PC-9 (cell line): ENCODE data around the gene FOXD2. TPM values are rescaled to one million over a fixed set of nuclear protein-coding genes. Genes with fewer than 3 reads are reported as not detected.

Experiments
- BruUV-seq: library from RNA; stranded (reverse); fragments of 400-500 nt; replicated peaks from 2 replicates; lab custom pipeline; 2021; lab: Mats Ljungman, UMichigan
- CTCF ChIA-PET: fragments of 300-600 bp; sonication (Branson Sonifier 250); formaldehyde crosslinking; loops from one replicate; lab custom pipeline; 2022; ENCODE audit warnings: antibody characterized with exemption; lab: Charles Lee
- POLR2A ChIA-PET: fragments of 300-600 bp; sonication (Branson Sonifier 250); formaldehyde crosslinking; loops from one replicate; lab custom pipeline; 2022; ENCODE audit warnings: antibody characterized with exemption; ENCODE audit not compliant: unreplicated experiment; lab: Charles Lee
- DNase-seq, 2 experiments: peaks; one replicate each; pipeline versions ENCODE4 v3.0.0 to v3.0.0-alpha.2; 2015 to 2022; ENCODE audit warnings: mixed read lengths in 1 of 2
- H2AFZ ChIP-seq: fragments of 200-600 bp; sonication (generic); 2 replicates; pipeline ENCODE4 v1.8.1; 2017; ENCODE audit warnings: antibody characterized with exemption
- H3F3A ChIP-seq: fragments of 200-600 bp; sonication (generic); 2 replicates; pipeline ENCODE4 v1.8.1; 2017; ENCODE audit warnings: antibody characterized with exemption, mild to moderate bottlenecking, low read depth; ENCODE audit not compliant: insufficient read depth
- H3K27ac ChIP-seq: fragments of 200-600 bp; sonication (generic); 2 replicates; pipeline ENCODE4 v1.6.1; 2016; ENCODE audit warnings: mixed run types
- H3K27me3 ChIP-seq: fragments of 200-600 bp; sonication (generic); 2 replicates; pipeline ENCODE4 v1.6.1; 2016; ENCODE audit warnings: low read depth, mixed run types; ENCODE audit not compliant: insufficient read depth
- H3K36me3 ChIP-seq: fragments of 200-600 bp; sonication (generic); 2 replicates; pipeline ENCODE4 v1.6.1; 2016; ENCODE audit warnings: low read depth, mixed run types
- H3K4me1 ChIP-seq: fragments of 200-600 bp; sonication (generic); replicated peaks from 2 replicates; pipeline ENCODE4 v1.6.1; 2016; ENCODE audit warnings: mixed run types; ENCODE audit not compliant: insufficient read depth
- H3K4me2 ChIP-seq: fragments of 200-600 bp; sonication (generic); 2 replicates; pipeline ENCODE4 v1.6.1; 2017; ENCODE audit warnings: mixed run types
- H3K4me3 ChIP-seq: fragments of 200-600 bp; sonication (generic); 2 replicates; pipeline ENCODE4 v1.6.1; 2016; ENCODE audit warnings: mixed run types
- H3K79me2 ChIP-seq: fragments of 200-600 bp; sonication (generic); 2 replicates; pipeline ENCODE4 v1.6.1; 2017; ENCODE audit warnings: low read depth, mixed run types
- H3K9me2 ChIP-seq: fragments of 200-600 bp; sonication (generic); 2 replicates; pipeline ENCODE4 v1.8.1; 2017; ENCODE audit warnings: mild to moderate bottlenecking; ENCODE audit not compliant: insufficient read depth
- H3K9me3 ChIP-seq: fragments of 200-600 bp; sonication (generic); 2 replicates; pipeline ENCODE4 v1.8.1; 2016; ENCODE audit warnings: low read depth; ENCODE audit not compliant: insufficient read depth
- H4K20me1 ChIP-seq: fragments of 200-600 bp; sonication (generic); 2 replicates; pipeline ENCODE4 v1.8.1; 2017; ENCODE audit not compliant: insufficient read depth
- EZH2 ChIP-seq: fragments of 200-600 bp; sonication (generic); IDR thresholded peaks from 2 replicates; pipeline ENCODE4 v1.8.0; 2017; ENCODE audit warnings: antibody characterized with exemption, low read depth
- intact Hi-C: fragments of 100-400 bp; cut with micrococcal nuclease; formaldehyde crosslinking; loops from one replicate; pipeline ENCODE4 v1.10.0; 2022; ENCODE audit not compliant: unreplicated experiment
- total RNA-seq: library from RNA; stranded (reverse); gene quantifications from 2 replicates; pipeline ENCODE4 v1.2.3, GENCODE V29; 2021
- TF ChIP-seq, protein P1 (sequence below): fragments of 200-600 bp; sonication (generic); conservative IDR thresholded peaks from 2 replicates; pipeline ENCODE4 v1.6.1; 2017; ENCODE audit warnings: mixed run types, antibody characterized with exemption, mild to moderate bottlenecking, moderate library complexity

FOXD2 gene
- total RNA-seq, 1 experiment from 2014 or later = 0.35 TPM

DNA sequence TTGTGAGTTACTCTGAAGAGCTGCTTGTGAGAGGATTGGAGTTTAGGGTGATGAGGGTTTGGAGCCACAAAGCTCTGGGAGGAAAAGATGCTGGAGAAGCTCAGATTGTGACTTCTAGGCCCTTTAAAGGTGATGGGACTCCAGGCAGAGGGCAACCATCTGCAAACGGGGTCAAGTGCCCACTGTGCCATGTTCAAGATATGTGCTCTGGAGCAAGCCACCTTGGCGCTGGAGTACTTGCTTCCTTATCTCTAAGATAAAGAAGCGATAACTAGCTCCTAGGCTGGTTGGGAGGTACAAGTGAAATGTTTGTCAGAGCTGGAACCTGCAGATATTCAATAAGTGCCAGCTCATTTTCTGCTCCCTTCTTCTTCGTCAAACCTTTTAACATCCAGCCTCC is 36.1 kb upstream of the FOXD2 start:
- POLR2A ChIA-PET = no interaction called here
- H3F3A ChIP-seq = no peaks in the 10 kb centered on the region
- H3K27ac ChIP-seq = no peak overlapping the region
- H3K4me2 ChIP-seq = no peak overlapping the region
- no TSS peak for BruUV-seq
- DNase-seq = no peak
- no peaks in the 10 kb centered on the region for H3K27me3 ChIP-seq
- intact Hi-C loops = no loop called here
- H2AFZ ChIP-seq = no peak overlapping the region
- no peak for TF ChIP-seq EZH2
- TF ChIP-seq, protein P1, sequence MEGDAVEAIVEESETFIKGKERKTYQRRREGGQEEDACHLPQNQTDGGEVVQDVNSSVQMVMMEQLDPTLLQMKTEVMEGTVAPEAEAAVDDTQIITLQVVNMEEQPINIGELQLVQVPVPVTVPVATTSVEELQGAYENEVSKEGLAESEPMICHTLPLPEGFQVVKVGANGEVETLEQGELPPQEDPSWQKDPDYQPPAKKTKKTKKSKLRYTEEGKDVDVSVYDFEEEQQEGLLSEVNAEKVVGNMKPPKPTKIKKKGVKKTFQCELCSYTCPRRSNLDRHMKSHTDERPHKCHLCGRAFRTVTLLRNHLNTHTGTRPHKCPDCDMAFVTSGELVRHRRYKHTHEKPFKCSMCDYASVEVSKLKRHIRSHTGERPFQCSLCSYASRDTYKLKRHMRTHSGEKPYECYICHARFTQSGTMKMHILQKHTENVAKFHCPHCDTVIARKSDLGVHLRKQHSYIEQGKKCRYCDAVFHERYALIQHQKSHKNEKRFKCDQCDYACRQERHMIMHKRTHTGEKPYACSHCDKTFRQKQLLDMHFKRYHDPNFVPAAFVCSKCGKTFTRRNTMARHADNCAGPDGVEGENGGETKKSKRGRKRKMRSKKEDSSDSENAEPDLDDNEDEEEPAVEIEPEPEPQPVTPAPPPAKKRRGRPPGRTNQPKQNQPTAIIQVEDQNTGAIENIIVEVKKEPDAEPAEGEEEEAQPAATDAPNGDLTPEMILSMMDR = no peak
- H3K36me3 ChIP-seq = no peaks in the 10 kb centered on the region
- H3K9me2 ChIP-seq = no peaks in the 10 kb centered on the region
- no peaks in the 10 kb centered on the region for H4K20me1 ChIP-seq
- no peaks in the 10 kb centered on the region for H3K79me2 ChIP-seq
- H3K4me3 ChIP-seq = no peak overlapping the region
- CTCF ChIA-PET = interaction anchor here (0.6 kb wide), 1 partner anchor 36 kb away, joined by 8 read pairs; the partner anchor contains the start of gene FOXD2
- H3K4me1 ChIP-seq = no peaks in the 10 kb centered on the region
- H3K9me3 ChIP-seq = no peaks in the 10 kb centered on the region

DNA sequence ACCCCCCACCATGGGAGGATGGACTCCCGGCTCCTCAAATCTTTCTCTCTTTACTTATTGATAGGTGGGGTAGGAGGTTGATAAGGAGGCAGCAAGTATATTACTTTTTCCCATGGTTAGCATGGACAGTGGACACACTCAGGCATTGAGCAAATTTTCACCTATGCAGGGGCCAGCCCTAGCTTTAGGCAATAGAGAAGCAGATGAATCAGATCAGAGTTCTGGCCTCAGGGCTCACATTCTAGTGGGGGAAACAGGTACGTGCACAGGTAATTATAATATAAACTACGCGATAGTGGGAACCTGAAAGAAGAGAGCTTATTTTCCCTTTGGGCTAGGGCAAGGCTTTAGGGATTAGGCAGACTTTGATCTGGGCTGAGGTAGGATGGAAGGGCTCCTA is 35.3 kb upstream of the FOXD2 start:
- no peaks in the 10 kb centered on the region for H3K9me2 ChIP-seq
- BruUV-seq = no TSS peak
- no peak overlapping the region for H3K4me2 ChIP-seq
- CTCF ChIA-PET = interaction anchor here (0.5 kb wide), 1 partner anchor 35 kb away, joined by 5 read pairs; the partner anchor contains the start of gene FOXD2
- H3F3A ChIP-seq = no peaks in the 10 kb centered on the region
- no peak overlapping the region for H3K27ac ChIP-seq
- H3K9me3 ChIP-seq = no peaks in the 10 kb centered on the region
- H2AFZ ChIP-seq = no peak overlapping the region
- no peaks in the 10 kb centered on the region for H4K20me1 ChIP-seq
- no peak overlapping the region for H3K4me3 ChIP-seq
- H3K4me1 ChIP-seq = no peaks in the 10 kb centered on the region
- peak in 1 of 2 experiments; percentile 41 for DNase-seq
- no peaks in the 10 kb centered on the region for H3K79me2 ChIP-seq
- no peaks in the 10 kb centered on the region for H3K27me3 ChIP-seq
- POLR2A ChIA-PET = no interaction called here
- TF ChIP-seq EZH2 = no peak
- TF ChIP-seq, protein P1 = no peak
- intact Hi-C loops = no loop called here
- H3K36me3 ChIP-seq = no peaks in the 10 kb centered on the region

DNA sequence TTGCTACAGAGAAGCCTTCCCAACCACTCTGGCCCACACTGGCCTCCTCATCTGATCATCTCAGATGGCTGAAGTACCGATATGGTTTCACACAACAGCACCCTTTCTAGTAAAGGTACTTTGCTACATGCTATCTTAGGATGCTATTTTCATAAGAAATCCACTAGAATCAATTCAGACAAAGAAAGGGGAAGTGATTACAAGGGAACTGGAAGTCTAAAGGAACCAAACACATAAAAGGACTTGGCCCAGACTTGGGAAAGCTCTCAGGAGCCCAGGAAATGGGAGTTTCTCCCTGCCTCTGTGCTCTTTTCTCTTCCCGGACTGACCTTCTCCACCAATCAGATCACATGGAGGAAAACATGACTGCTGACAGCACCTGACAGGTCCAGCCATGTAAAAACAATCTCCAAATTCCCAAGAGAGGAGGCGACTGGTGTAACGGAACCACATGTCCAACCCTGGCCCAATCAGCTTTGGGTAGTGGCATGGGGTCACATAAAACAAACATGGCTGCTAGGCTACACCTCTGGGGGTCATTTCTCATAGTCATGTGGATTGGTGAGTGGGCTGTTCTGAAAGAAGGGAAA is 34.4 kb upstream of the FOXD2 start:
- Histone ChIP-seq H3K36me3 (no peaks in the 10 kb centered on the region), H3F3A (no peaks in the 10 kb centered on the region), H3K4me2 (no peak overlapping the region), H4K20me1 (no peaks in the 10 kb centered on the region), H3K27ac (no peak overlapping the region), H2AFZ (no peak overlapping the region), H3K9me3 (no peaks in the 10 kb centered on the region), H3K79me2 (no peaks in the 10 kb centered on the region), H3K27me3 (no peaks in the 10 kb centered on the region), H3K4me1 (no peaks in the 10 kb centered on the region), H3K9me2 (no peaks in the 10 kb centered on the region), H3K4me3 (no peak overlapping the region)
- POLR2A ChIA-PET = no interaction called here
- DNase-seq = no peak
- CTCF ChIA-PET = no interaction called here
- TF ChIP-seq EZH2 = no peak
- TF ChIP-seq, protein P1 = no peak
- intact Hi-C loops = no loop called here
- no TSS peak for BruUV-seq
